SU-DHL-6 (cell line): ENCODE measurements around the gene COL17A1.

ENCODE experiments used
- EZH2phosphoT487 ChIP-seq: fragments of 200-600 bp; sonication (generic), shearing (Covaris generic); conservative IDR thresholded peaks from 2 replicates; pipeline ENCODE4 v1.6.1; 2018; ENCODE audit warnings: mild to moderate bottlenecking, antibody characterized with exemption, low read length, moderate library complexity, mixed read lengths
- TF ChIP-seq, protein P1 (sequence below): fragments of 200-600 bp; sonication (generic); IDR thresholded peaks from one replicate; pipeline ENCODE4 v1.5.1; 2017; ENCODE audit warnings: antibody characterized with exemption, mild to moderate bottlenecking, low read length, moderate library complexity; ENCODE audit not compliant: insufficient read depth, poor library complexity, severe bottlenecking

DNA sequence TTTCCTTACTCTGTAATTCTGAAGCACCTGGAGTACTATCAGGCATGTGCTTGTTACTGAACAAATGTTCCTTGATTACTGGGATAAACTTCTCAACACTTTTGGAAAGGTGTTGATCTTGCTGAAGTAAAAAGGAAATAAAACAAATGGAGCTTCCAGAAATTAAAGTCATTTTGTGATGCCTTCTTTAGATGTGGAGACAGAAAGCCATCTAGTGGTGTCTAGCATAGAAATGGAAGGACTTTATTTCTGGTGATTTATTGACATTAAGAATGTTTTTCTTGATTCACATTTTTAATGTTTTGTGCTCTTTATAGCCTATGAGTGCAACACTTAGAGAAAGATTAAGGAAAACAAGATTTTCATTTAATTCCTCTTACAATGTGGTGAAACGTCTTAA, 37.7 kb upstream of the COL17A1 start:
- TF ChIP-seq, protein P1, sequence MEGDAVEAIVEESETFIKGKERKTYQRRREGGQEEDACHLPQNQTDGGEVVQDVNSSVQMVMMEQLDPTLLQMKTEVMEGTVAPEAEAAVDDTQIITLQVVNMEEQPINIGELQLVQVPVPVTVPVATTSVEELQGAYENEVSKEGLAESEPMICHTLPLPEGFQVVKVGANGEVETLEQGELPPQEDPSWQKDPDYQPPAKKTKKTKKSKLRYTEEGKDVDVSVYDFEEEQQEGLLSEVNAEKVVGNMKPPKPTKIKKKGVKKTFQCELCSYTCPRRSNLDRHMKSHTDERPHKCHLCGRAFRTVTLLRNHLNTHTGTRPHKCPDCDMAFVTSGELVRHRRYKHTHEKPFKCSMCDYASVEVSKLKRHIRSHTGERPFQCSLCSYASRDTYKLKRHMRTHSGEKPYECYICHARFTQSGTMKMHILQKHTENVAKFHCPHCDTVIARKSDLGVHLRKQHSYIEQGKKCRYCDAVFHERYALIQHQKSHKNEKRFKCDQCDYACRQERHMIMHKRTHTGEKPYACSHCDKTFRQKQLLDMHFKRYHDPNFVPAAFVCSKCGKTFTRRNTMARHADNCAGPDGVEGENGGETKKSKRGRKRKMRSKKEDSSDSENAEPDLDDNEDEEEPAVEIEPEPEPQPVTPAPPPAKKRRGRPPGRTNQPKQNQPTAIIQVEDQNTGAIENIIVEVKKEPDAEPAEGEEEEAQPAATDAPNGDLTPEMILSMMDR, result peak; percentile 32
- no peak for TF ChIP-seq EZH2phosphoT487
